HL-60 (cell line): Measurements from ENCODE around the gene ROBO1.

Experiments
- POLR2AphosphoS5 ChIP-seq: IDR thresholded peaks from 2 replicates; pipeline ENCODE4 v1.6.1; 2012; ENCODE audit warnings: low read depth
- TF ChIP-seq, protein P1 (sequence below): IDR thresholded peaks from one replicate; pipeline ENCODE4 v1.5.1; 2011; ENCODE audit warnings: low read length, control low read depth, inconsistent platforms; ENCODE audit not compliant: insufficient read depth

DNA sequence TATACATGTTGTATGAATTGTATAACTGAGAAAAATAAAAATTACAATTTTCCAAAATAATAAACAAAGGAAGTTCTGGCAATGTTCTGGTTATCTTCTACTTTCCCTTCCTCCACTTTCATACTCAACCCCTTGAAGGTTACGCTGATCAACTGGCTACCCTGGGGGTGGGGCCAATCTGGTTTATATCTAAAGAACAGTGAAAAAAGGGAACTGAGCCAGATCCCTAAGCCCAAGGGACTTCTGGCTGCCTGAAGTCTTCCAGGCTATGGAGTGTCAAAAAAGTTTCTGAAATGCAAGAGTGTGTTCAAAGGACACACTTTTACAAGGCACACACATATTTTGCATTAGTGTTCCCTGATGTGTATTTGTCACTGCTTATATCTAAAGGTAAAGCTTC is 591.9 kb downstream of the ROBO1 start:
- TF ChIP-seq, protein P1, sequence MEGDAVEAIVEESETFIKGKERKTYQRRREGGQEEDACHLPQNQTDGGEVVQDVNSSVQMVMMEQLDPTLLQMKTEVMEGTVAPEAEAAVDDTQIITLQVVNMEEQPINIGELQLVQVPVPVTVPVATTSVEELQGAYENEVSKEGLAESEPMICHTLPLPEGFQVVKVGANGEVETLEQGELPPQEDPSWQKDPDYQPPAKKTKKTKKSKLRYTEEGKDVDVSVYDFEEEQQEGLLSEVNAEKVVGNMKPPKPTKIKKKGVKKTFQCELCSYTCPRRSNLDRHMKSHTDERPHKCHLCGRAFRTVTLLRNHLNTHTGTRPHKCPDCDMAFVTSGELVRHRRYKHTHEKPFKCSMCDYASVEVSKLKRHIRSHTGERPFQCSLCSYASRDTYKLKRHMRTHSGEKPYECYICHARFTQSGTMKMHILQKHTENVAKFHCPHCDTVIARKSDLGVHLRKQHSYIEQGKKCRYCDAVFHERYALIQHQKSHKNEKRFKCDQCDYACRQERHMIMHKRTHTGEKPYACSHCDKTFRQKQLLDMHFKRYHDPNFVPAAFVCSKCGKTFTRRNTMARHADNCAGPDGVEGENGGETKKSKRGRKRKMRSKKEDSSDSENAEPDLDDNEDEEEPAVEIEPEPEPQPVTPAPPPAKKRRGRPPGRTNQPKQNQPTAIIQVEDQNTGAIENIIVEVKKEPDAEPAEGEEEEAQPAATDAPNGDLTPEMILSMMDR: no peak
- no peak for TF ChIP-seq POLR2AphosphoS5
